Hepatocyte (in vitro differentiated cells): ENCODE results near the gene RBM28. TPM values are rescaled to one million over a fixed set of nuclear protein-coding genes. Genes with fewer than 3 reads are reported as not detected.
A peak's percentile ranks its signal among the peaks of the same experiment; 100 is the strongest.

Experiments
- DNase-seq: peaks from one replicate; pipeline ENCODE4 v3.0.0-alpha.2; 2016; ENCODE audit warnings: low spot score
- H2AFZ ChIP-seq: fragments of 200-600 bp; sonication (generic); 2 replicates; pipeline ENCODE4 v1.6.0; 2016; ENCODE audit warnings: antibody characterized with exemption, mild to moderate bottlenecking
- H3K27ac ChIP-seq: fragments of 200-600 bp; sonication (generic); 2 replicates; pipeline ENCODE4 v1.5.1; 2016; ENCODE audit warnings: mild to moderate bottlenecking
- H3K27me3 ChIP-seq: fragments of 200-600 bp; sonication (generic); 2 replicates; pipeline ENCODE4 v1.6.1; 2016
- H3K36me3 ChIP-seq: fragments of 200-600 bp; sonication (generic); replicated peaks from 2 replicates; pipeline ENCODE4 v1.5.1; 2016; ENCODE audit warnings: low read depth; ENCODE audit not compliant: insufficient read depth
- H3K4me1 ChIP-seq: fragments of 200-600 bp; sonication (generic); 2 replicates; pipeline ENCODE4 v1.5.1; 2016; ENCODE audit warnings: mild to moderate bottlenecking, moderate library complexity; ENCODE audit not compliant: insufficient read depth
- H3K4me2 ChIP-seq: fragments of 200-600 bp; sonication (generic); 2 replicates; pipeline ENCODE4 v1.6.0; 2016
- H3K4me3 ChIP-seq: fragments of 200-600 bp; sonication (generic); 2 replicates; pipeline ENCODE4 v1.5.1; 2016; ENCODE audit warnings: mild to moderate bottlenecking
- H3K79me2 ChIP-seq: fragments of 200-600 bp; sonication (generic); 2 replicates; pipeline ENCODE4 v1.6.0; 2017; ENCODE audit warnings: mild to moderate bottlenecking
- H3K9me2 ChIP-seq: fragments of 200-600 bp; sonication (generic); replicated peaks from 2 replicates; pipeline ENCODE4 v1.6.0; 2017; ENCODE audit warnings: mild to moderate bottlenecking; ENCODE audit not compliant: insufficient read depth
- H3K9me3 ChIP-seq: fragments of 200-600 bp; sonication (generic); 2 replicates; pipeline ENCODE4 v1.5.1; 2016; ENCODE audit warnings: low read depth, mild to moderate bottlenecking
- H4K20me1 ChIP-seq: fragments of 200-600 bp; sonication (generic); 2 replicates; pipeline ENCODE4 v1.6.0; 2016; ENCODE audit warnings: mild to moderate bottlenecking; ENCODE audit not compliant: insufficient read depth, poor library complexity, severe bottlenecking
- CTCF ChIP-seq: fragments of 200-600 bp; sonication (generic); IDR thresholded peaks from 2 replicates; pipeline ENCODE4 v1.5.1; 2016; ENCODE audit warnings: antibody characterized with exemption, mild to moderate bottlenecking; ENCODE audit not compliant: poor library complexity
- EZH2 ChIP-seq: fragments of 200-600 bp; sonication (generic); IDR thresholded peaks from 2 replicates; pipeline ENCODE4 v1.6.1; 2016; ENCODE audit warnings: antibody characterized with exemption, mild to moderate bottlenecking, borderline replicate concordance
- EZH2phosphoT487 ChIP-seq: fragments of 200-600 bp; sonication (generic); IDR thresholded peaks from one replicate; pipeline ENCODE4 v1.6.1; 2018; ENCODE audit warnings: antibody characterized with exemption, mild to moderate bottlenecking, low read depth, moderate library complexity; ENCODE audit not compliant: unreplicated experiment, severe bottlenecking
- WGBS: methylation state at CpG from one replicate; pipeline ENCODE4 v1.1.6; 2016; ENCODE audit warnings: low lambda C conversion rate; ENCODE audit errors: missing lambda C conversion rate; 5-methylcytosine and 5-hydroxymethylcytosine counted together
- polyA plus RNA-seq: library from polyadenylated mRNA; unstranded; fragments of >200 nt; fragmentation: Nextera tagmentation; extraction: Ambion mirVana; gene quantifications from 2 replicates; pipeline ENCODE4 v1.2.1, GENCODE V29; 2016
- total RNA-seq: library from RNA; depleted of rRNA; stranded (reverse); fragments of >200 nt; gene quantifications from 2 replicates; pipeline ENCODE4 v1.2.3, GENCODE V29; 2014

Gene RBM28
- total and polyA plus RNA-seq, 2 experiments from 2014 or later: 19.3 to 26.4 TPM

GRCh38 chr7:128344431-128344774, 695 bp upstream of the RBM28 start:
- Histone ChIP-seq H3K9me3 (no peaks in the 10 kb centered on the region), H3K36me3 (no peaks in the 10 kb centered on the region), H2AFZ (peak overlapping the region; percentile 76), H3K4me3 (no peak overlapping the region), H3K27me3 (peaks cover 4% of the 10 kb centered on the region), H3K4me2 (peak overlapping the region; percentile 94), H3K9me2 (no peaks in the 10 kb centered on the region), H3K27ac (no peak overlapping the region), H3K4me1 (peaks cover 15% of the 10 kb centered on the region), H4K20me1 (peaks cover 6% of the 10 kb centered on the region), H3K79me2 (peaks cover 35% of the 10 kb centered on the region)
- WGBS: 93% methylated on average over 5 of the region's 5 CpGs
- TF ChIP-seq EZH2phosphoT487: no peak
- TF ChIP-seq EZH2: no peak
- no peak for TF ChIP-seq CTCF
- DNase-seq: no peak

- Histone ChIP-seq H3K4me3 (no peak overlapping the region), H3K27me3 (no peaks in the 10 kb centered on the region), H4K20me1 (peaks cover 6% of the 10 kb centered on the region), H3K36me3 (no peaks in the 10 kb centered on the region), H3K9me2 (no peaks in the 10 kb centered on the region), H3K9me3 (no peaks in the 10 kb centered on the region), H3K4me2 (peak overlapping the region; percentile 94), H3K27ac (no peak overlapping the region), H3K79me2 (peaks cover 36% of the 10 kb centered on the region), H3K4me1 (peaks cover 15% of the 10 kb centered on the region), H2AFZ (no peak overlapping the region)
- WGBS: 91% methylated on average over 6 of the region's 6 CpGs
- TF ChIP-seq EZH2phosphoT487 (no peak), EZH2 (no peak), CTCF (no peak)
- DNase-seq: no peak
Measured at GRCh38 chr7:128341733-128342132, 2.0 kb downstream of the RBM28 start.

- Histone ChIP-seq H3K9me3 (no peaks in the 10 kb centered on the region), H4K20me1 (no peaks in the 10 kb centered on the region), H3K4me3 (no peak overlapping the region), H3K36me3 (no peaks in the 10 kb centered on the region), H2AFZ (no peak overlapping the region), H3K27me3 (no peaks in the 10 kb centered on the region), H3K9me2 (no peaks in the 10 kb centered on the region), H3K4me1 (no peaks in the 10 kb centered on the region), H3K79me2 (peaks cover 10% of the 10 kb centered on the region), H3K27ac (no peak overlapping the region), H3K4me2 (no peak overlapping the region)
- no peak for DNase-seq
- TF ChIP-seq EZH2phosphoT487 (no peak), EZH2 (no peak), CTCF (no peak)
- WGBS: 99% methylated on average over 3 of the region's 3 CpGs
Measured at GRCh38 chr7:128335730-128336129, 8.0 kb downstream of the RBM28 start.

- Histone ChIP-seq H3K79me2 (no peaks in the 10 kb centered on the region), H3K27me3 (no peaks in the 10 kb centered on the region), H3K4me1 (no peaks in the 10 kb centered on the region), H4K20me1 (no peaks in the 10 kb centered on the region), H2AFZ (no peak overlapping the region), H3K4me2 (no peak overlapping the region), H3K27ac (no peak overlapping the region), H3K4me3 (no peak overlapping the region), H3K9me2 (no peaks in the 10 kb centered on the region), H3K36me3 (no peaks in the 10 kb centered on the region), H3K9me3 (no peaks in the 10 kb centered on the region)
- no peak for DNase-seq
- WGBS: 97% methylated on average over 9 of the region's 9 CpGs
- TF ChIP-seq CTCF (no peak), EZH2phosphoT487 (no peak), EZH2 (no peak)
Measured at GRCh38 chr7:128324368-128324680, 19.4 kb downstream of the RBM28 start.
